ENCODE results near the gene SOCS6. TPM values are rescaled to one million over a fixed set of nuclear protein-coding genes. Genes with fewer than 3 reads are reported as not detected.
A peak's percentile ranks its signal among the peaks of the same experiment; 100 is the strongest.

The SOCS6 gene
- total RNA-seq, 1 experiment from 2014 or later = 15.5 TPM

- no peaks in the 10 kb centered on the region for H3K27me3 ChIP-seq (replicated peaks; ENCODE audit: insufficient read depth, low read depth, low read length, poor library complexity)
- no peak for TF ChIP-seq EZH2 (IDR thresholded peaks at IDR 0.05; ENCODE audit: borderline replicate concordance, low read depth, low read length, poor library complexity, severe bottlenecking)
- H3K36me3 ChIP-seq (ENCODE audit: insufficient read depth, low read length, poor library complexity, severe bottlenecking) = no peaks in the 10 kb centered on the region
- H3K9me3 ChIP-seq (ENCODE audit: low read depth, low read length, poor library complexity, severe bottlenecking) = peaks cover 4% of the 10 kb centered on the region
- no peaks in the 10 kb centered on the region for H3K4me1 ChIP-seq (ENCODE audit: insufficient read depth, low read length, poor library complexity, severe bottlenecking)
- CTCF ChIA-PET = no interaction called here
- no peak overlapping the region for H3K4me3 ChIP-seq (ENCODE audit: low read depth, low read length, poor library complexity, severe bottlenecking)
- intact Hi-C loops (cut with micrococcal nuclease; ENCODE audit: unreplicated experiment) = no loop called here
- POLR2A ChIA-PET (ENCODE audit: low non-redundant PET) = no interaction called here
- BruUV-seq (replicated peaks) = no TSS peak
- no peak overlapping the region for H3K27ac ChIP-seq (ENCODE audit: low read depth, low read length, poor library complexity, severe bottlenecking)
- no peak for DNase-seq (ENCODE audit: low spot score)
Observed at GRCh38 chr18:70313640-70314039, 24.8 kb downstream of the SOCS6 start.

GRCh38 chr18:70314151-70314782, 25.4 kb downstream of the SOCS6 start:
- intact Hi-C loops (cut with micrococcal nuclease; ENCODE audit: unreplicated experiment) = no loop called here

DNA sequence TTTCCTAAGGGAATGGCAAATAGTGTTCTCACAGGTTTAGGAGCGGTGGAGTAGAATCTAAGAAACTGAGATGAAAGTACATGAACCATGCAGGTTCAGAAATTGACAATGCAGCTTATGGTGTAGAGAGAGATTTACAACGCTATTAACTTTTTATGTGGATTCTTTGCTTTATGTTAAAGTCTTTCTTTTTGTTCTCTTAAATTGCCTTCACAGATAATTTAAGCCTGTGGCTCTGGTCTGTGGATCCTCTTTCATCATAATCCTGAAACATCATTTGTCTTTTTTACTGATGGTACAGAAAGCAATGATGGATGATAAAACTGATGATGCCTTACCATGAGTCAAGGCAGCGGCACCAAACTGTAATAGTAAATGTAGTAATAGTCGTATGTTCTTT, 30.3 kb downstream of the SOCS6 start:
- H3K9me3 ChIP-seq (ENCODE audit: low read depth, low read length, poor library complexity, severe bottlenecking) = no peaks in the 10 kb centered on the region
- H3K27me3 ChIP-seq (replicated peaks; ENCODE audit: insufficient read depth, low read depth, low read length, poor library complexity) = no peaks in the 10 kb centered on the region
- DNase-seq (ENCODE audit: low spot score) = peak; percentile 48
- H3K36me3 ChIP-seq (ENCODE audit: insufficient read depth, low read length, poor library complexity, severe bottlenecking) = no peaks in the 10 kb centered on the region
- ChIA-PET CTCF (no interaction called here), POLR2A (ENCODE audit: low non-redundant PET) (interaction anchor here (0.6 kb wide), 1 partner anchor 936 kb away, joined by 18 read pairs; no protein-coding TSS in a partner anchor)
- H3K27ac ChIP-seq (ENCODE audit: low read depth, low read length, poor library complexity, severe bottlenecking) = no peak overlapping the region
- TF ChIP-seq CTCF (conservative IDR thresholded peaks at IDR 0.05; ENCODE audit: low read depth, low read length) = no peak
- BruUV-seq (replicated peaks) = no TSS peak
- intact Hi-C loops (cut with micrococcal nuclease; ENCODE audit: unreplicated experiment) = no loop called here
- peaks cover 4% of the 10 kb centered on the region for H3K4me1 ChIP-seq (ENCODE audit: insufficient read depth, low read length, poor library complexity, severe bottlenecking)
- no peak overlapping the region for H3K4me3 ChIP-seq (ENCODE audit: low read depth, low read length, poor library complexity, severe bottlenecking)

More at GRCh38 chr18:70314151-70314782, 25.4 kb downstream of the SOCS6 start:
- TF ChIP-seq CTCF (conservative IDR thresholded peaks at IDR 0.05; ENCODE audit: low read depth, low read length) (no peak), EZH2 (IDR thresholded peaks at IDR 0.05; ENCODE audit: borderline replicate concordance, low read depth, low read length, poor library complexity, severe bottlenecking) (no peak)
- Histone ChIP-seq H3K4me3 (ENCODE audit: low read depth, low read length, poor library complexity, severe bottlenecking) (no peak overlapping the region), H3K27me3 (replicated peaks; ENCODE audit: insufficient read depth, low read depth, low read length, poor library complexity) (no peaks in the 10 kb centered on the region), H3K9me3 (ENCODE audit: low read depth, low read length, poor library complexity, severe bottlenecking) (no peaks in the 10 kb centered on the region), H3K4me1 (ENCODE audit: insufficient read depth, low read length, poor library complexity, severe bottlenecking) (peaks cover 4% of the 10 kb centered on the region), H3K27ac (ENCODE audit: low read depth, low read length, poor library complexity, severe bottlenecking) (no peak overlapping the region), H3K36me3 (ENCODE audit: insufficient read depth, low read length, poor library complexity, severe bottlenecking) (no peaks in the 10 kb centered on the region)
- BruUV-seq (replicated peaks) = no TSS peak
- ChIA-PET CTCF (no interaction called here), POLR2A (ENCODE audit: low non-redundant PET) (no interaction called here)
- no peak for DNase-seq (ENCODE audit: low spot score)

DNA sequence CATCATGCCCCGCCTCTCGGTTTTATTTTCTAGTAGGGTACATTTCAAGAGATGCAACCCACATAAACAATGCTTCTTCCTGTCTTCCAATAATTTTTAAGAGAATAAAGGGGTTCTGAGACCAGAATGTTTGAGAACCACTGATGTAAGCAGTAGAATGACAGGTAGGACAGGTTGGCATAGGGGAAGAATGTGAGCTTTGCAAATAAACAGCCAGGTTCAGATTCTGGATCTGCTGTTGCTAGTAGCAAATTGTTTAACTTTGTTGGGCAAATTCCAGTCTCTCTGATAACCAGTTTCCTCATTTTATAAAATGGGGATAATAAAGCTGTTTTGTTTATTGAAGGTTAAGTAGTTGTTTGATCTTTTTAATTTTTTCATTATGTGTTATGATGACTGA, 32.8 kb downstream of the SOCS6 start:
- CTCF ChIA-PET = no interaction called here
- Histone ChIP-seq H3K9me3 (ENCODE audit: low read depth, low read length, poor library complexity, severe bottlenecking) (no peaks in the 10 kb centered on the region), H3K36me3 (ENCODE audit: insufficient read depth, low read length, poor library complexity, severe bottlenecking) (peaks cover 7% of the 10 kb centered on the region), H3K4me3 (ENCODE audit: low read depth, low read length, poor library complexity, severe bottlenecking) (no peak overlapping the region), H3K27me3 (replicated peaks; ENCODE audit: insufficient read depth, low read depth, low read length, poor library complexity) (no peaks in the 10 kb centered on the region), H3K27ac (ENCODE audit: low read depth, low read length, poor library complexity, severe bottlenecking) (no peak overlapping the region), H3K4me1 (ENCODE audit: insufficient read depth, low read length, poor library complexity, severe bottlenecking) (peaks cover 4% of the 10 kb centered on the region)
- no peak for DNase-seq (ENCODE audit: low spot score)
- POLR2A ChIA-PET (ENCODE audit: low non-redundant PET) = no interaction called here
- no peak for TF ChIP-seq CTCF (conservative IDR thresholded peaks at IDR 0.05; ENCODE audit: low read depth, low read length)
- TF ChIP-seq EZH2 (IDR thresholded peaks at IDR 0.05; ENCODE audit: borderline replicate concordance, low read depth, low read length, poor library complexity, severe bottlenecking) = no peak
- intact Hi-C loops (cut with micrococcal nuclease; ENCODE audit: unreplicated experiment) = no loop called here
- no TSS peak for BruUV-seq (replicated peaks)
